Naive thymus-derived CD4-positive, alpha-beta T cell (primary cell): ENCODE results near the gene TTLL5. TPM values are rescaled to one million over a fixed set of nuclear protein-coding genes. Genes with fewer than 3 reads are reported as not detected.

Experiments used
- ATAC-seq: fragments of 150-1000 bp; cut with Tn5 transposase; 2 replicates; pipeline ENCODE4 v1.10.0; 2021; ENCODE audit warnings: mild to moderate bottlenecking, moderate library complexity
- CTCF ChIA-PET: fragments of 350-600 bp; sonication (Branson Sonifier 250); formaldehyde crosslinking; loops from one replicate; lab custom pipeline; 2021; ENCODE audit warnings: antibody characterized with exemption; lab: Charles Lee
- POLR2A ChIA-PET: fragments of 350-600 bp; sonication (Branson Sonifier 250); formaldehyde crosslinking; loops from one replicate; lab custom pipeline; 2021; ENCODE audit warnings: antibody characterized with exemption, inconsistent platforms; lab: Charles Lee
- DNase-seq, 9 donors: peaks; one replicate each; pipeline versions ENCODE4 v3.0.0 to v3.0.0-alpha.2; 2020 to 2022; ENCODE audit warnings: mixed read lengths in 1 of 9
- H3K27ac ChIP-seq: one replicate; pipeline ENCODE4 v1.7.0; 2013; ENCODE audit warnings: mild to moderate bottlenecking, low read depth, low read length, moderate library complexity
- H3K27me3 ChIP-seq, 2 donors: one replicate each; pipeline ENCODE4 v1.7.0; 2013; ENCODE audit warnings: low read length in 2 of 2, mild to moderate bottlenecking in 2 of 2, moderate library complexity in 2 of 2; ENCODE audit not compliant: control insufficient read depth in 2 of 2, insufficient read depth in 2 of 2
- H3K36me3 ChIP-seq, 3 experiments: 1 replicate in 2 of 3; 2 replicates in 1 of 3; pipeline ENCODE4 v1.7.0; 2013; ENCODE audit warnings: low read length in 3 of 3, mild to moderate bottlenecking in 3 of 3, moderate library complexity in 1 of 3; ENCODE audit not compliant: insufficient read depth in 3 of 3, control insufficient read depth in 2 of 3
- H3K4me1 ChIP-seq, 2 donors: one replicate each; pipeline ENCODE4 v1.7.0; 2013; ENCODE audit warnings: low read length in 2 of 2, mild to moderate bottlenecking in 2 of 2, moderate library complexity in 1 of 2; ENCODE audit not compliant: control insufficient read depth in 2 of 2, insufficient read depth in 2 of 2
- H3K4me3 ChIP-seq: 2 replicates; pipeline ENCODE4 v1.7.0; 2013; ENCODE audit warnings: mild to moderate bottlenecking, low read length
- H3K9me3 ChIP-seq, 3 experiments: 1 replicate in 2 of 3; 2 replicates in 1 of 3; pipeline ENCODE4 v1.7.0; 2013; ENCODE audit warnings: low read length in 3 of 3; ENCODE audit not compliant: control insufficient read depth in 2 of 3
- H3K27ac Mint-ChIP-seq, 9 donors: one replicate each; pipeline ENCODE4 v1.8.0; 2020 to 2022; ENCODE audit warnings: mixed read lengths in 9 of 9, mild to moderate bottlenecking in 8 of 9, moderate library complexity in 5 of 9, inconsistent platforms in 2 of 9
- H3K27me3 Mint-ChIP-seq, 5 donors: one replicate each; pipeline ENCODE4 v1.8.0; 2021 to 2022; ENCODE audit warnings: mixed read lengths in 5 of 5, mild to moderate bottlenecking in 1 of 5
- H3K36me3 Mint-ChIP-seq, 5 donors: one replicate each; pipeline ENCODE4 v1.8.0; 2020 to 2022; ENCODE audit warnings: mixed read lengths in 5 of 5, mild to moderate bottlenecking in 3 of 5, inconsistent platforms in 1 of 5
- H3K4me1 Mint-ChIP-seq, 7 donors: one replicate each; pipeline ENCODE4 v1.8.0; 2020 to 2022; ENCODE audit warnings: mixed read lengths in 7 of 7, mild to moderate bottlenecking in 3 of 7, inconsistent platforms in 1 of 7
- H3K4me3 Mint-ChIP-seq, 10 donors: one replicate each; pipeline ENCODE4 v1.8.0; 2020 to 2022; ENCODE audit warnings: mild to moderate bottlenecking in 10 of 10, mixed read lengths in 10 of 10, moderate library complexity in 6 of 10, inconsistent platforms in 2 of 10
- H3K9me3 Mint-ChIP-seq, 11 donors: one replicate each; pipeline ENCODE4 v1.8.0; 2020 to 2022; ENCODE audit warnings: mixed read lengths in 11 of 11, mild to moderate bottlenecking in 4 of 11, inconsistent platforms in 1 of 11, moderate library complexity in 1 of 11
- intact Hi-C, 2 donors: fragments of 100-400 bp; cut with micrococcal nuclease; formaldehyde crosslinking; loops; one replicate each; pipeline ENCODE4 v1.15.1; 2023
- polyA plus RNA-seq, 2 donors: library from polyadenylated mRNA; unstranded; fragments of 300-500 nt; fragmentation: Illumina TruSeq; gene quantifications; one replicate each; pipeline ENCODE4 v1.2.3, GENCODE V29; 2021
- total RNA-seq, 6 experiments: library from RNA in 5 of 6; stranded (reverse) in 5 of 6; gene quantifications; 1 replicate in 5 of 6; 2 replicates in 1 of 6; pipeline ENCODE4 v1.2.3 and lab custom pipeline; 2021 to 2026

TTLL5 gene
- total and polyA plus RNA-seq, 7 experiments from 2014 or later: 7.8 to 31.4 (median 21.5) TPM

DNA sequence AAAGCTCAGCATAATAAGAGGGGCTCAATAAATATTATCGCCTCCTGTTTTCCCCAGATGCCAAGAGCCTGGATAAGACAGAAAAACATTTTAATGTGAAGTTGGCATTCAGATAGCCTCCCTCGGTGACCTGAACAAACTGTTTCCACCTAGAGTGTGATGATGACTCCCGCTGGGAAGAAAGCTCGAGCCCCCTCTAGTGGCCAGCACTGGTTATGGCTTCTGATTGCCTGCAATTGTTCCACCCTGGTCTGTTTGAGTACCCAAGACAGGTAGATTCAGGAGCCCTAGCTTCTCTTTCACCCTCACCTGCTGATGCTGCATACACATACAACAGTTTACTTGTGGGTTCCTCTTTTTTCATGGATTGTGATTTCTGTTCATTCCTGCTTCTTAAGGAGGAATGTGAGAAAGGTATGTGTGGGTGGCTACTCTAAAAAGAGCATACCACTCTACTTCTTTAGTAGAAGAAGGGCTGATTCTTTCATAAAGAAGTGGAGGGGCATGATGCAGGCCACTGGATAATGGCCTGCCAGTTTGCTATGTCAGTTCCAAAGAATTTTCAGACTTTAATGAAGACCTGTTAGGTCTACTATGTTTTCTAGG lies 6.8 kb upstream of the TTLL5 start:
- peaks cover 6 to 69% (median 13%) of the 10 kb centered on the region in 3 experiments for H3K36me3 ChIP-seq
- peaks cover 5 to 17% (median 10%) of the 10 kb centered on the region in 7 donors for H3K4me1 Mint-ChIP-seq
- H3K36me3 Mint-ChIP-seq: peaks cover 14 to 33% (median 28%) of the 10 kb centered on the region in 5 donors
- intact Hi-C loops: loop anchor here (1.0 to 5.0 kb wide), 4 partner anchors 77 to 522 kb away; partner anchors contain the start of gene BATF (in 1 of the 2)
- DNase-seq (peak; percentile 60 to 83 (median 71)), ATAC-seq (peak; percentile 97)
- ChIA-PET CTCF (interaction anchor here (0.5 to 7.4 kb wide), 17 partner anchors 10 to 348 kb away, joined by 3 to 133 read pairs (median 4); partner anchors contain the start of gene FLVCR2), POLR2A (interaction anchor here (0.6 to 1.7 kb wide), 4 partner anchors 55 to 1970 kb away, joined by 4 to 13 read pairs (median 6); no protein-coding TSS in a partner anchor)
- no peaks in the 10 kb centered on the region for H3K9me3 Mint-ChIP-seq
- H3K4me3 ChIP-seq: no peak overlapping the region
- H3K27me3 Mint-ChIP-seq: no peaks in the 10 kb centered on the region
- peak overlapping the region; percentile 14 for H3K27ac ChIP-seq
- H3K27me3 ChIP-seq: no peaks in the 10 kb centered on the region
- no peak overlapping the region for H3K4me3 Mint-ChIP-seq
- H3K9me3 ChIP-seq: no peaks in the 10 kb centered on the region
- H3K4me1 ChIP-seq: no peaks in the 10 kb centered on the region
- peak overlapping the region in 1 of 9 donors; percentile 20 for H3K27ac Mint-ChIP-seq

DNA sequence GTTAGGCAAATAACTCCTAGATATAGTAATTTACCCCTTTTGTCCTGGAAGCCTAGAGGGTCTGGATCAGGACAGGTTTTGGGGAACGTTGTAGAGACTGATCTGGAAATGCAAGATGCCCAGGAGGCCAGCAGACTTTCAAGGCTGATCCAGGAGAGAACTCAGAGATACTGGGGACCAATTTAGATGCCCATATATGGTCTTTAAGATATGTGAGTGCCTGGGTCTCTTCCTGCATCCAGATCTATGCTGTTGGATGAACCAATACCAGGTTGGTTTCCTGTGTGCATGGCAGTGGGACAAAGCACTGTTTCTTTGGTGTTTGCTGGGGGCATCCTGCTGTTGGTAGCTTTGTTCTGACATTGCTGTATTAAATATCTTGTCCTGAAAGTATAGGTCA lies 5.8 kb upstream of the TTLL5 start:
- H3K36me3 ChIP-seq: peaks cover 4 to 59% (median 6%) of the 10 kb centered on the region in 3 experiments
- Mint-ChIP-seq H3K4me1 (peaks cover 5 to 26% (median 16%) of the 10 kb centered on the region in 7 donors), H3K9me3 (no peaks in the 10 kb centered on the region), H3K27ac (peak overlapping the region in 3 of 9 donors; percentile 7 to 72 (median 39)), H3K27me3 (no peaks in the 10 kb centered on the region), H3K4me3 (no peak overlapping the region), H3K36me3 (peaks cover 9 to 23% (median 18%) of the 10 kb centered on the region in 5 donors)
- ATAC-seq (no peak), DNase-seq (no peak)
- no peak overlapping the region for H3K27ac ChIP-seq
- ChIA-PET CTCF (interaction anchor here (1.1 to 7.4 kb wide), 7 partner anchors 11 to 128 kb away, joined by 3 to 133 read pairs (median 5); partner anchors contain the start of gene FLVCR2), POLR2A (interaction anchor here (0.8 kb wide), 1 partner anchor 78 kb away, joined by 7 read pairs; no protein-coding TSS in a partner anchor)
- H3K4me3 ChIP-seq: no peak overlapping the region
- H3K4me1 ChIP-seq: peaks cover 0 to 5% of the 10 kb centered on the region in 2 donors
- no peaks in the 10 kb centered on the region for H3K27me3 ChIP-seq
- H3K9me3 ChIP-seq: no peaks in the 10 kb centered on the region
- intact Hi-C loops: loop anchor here in 1 of 2 donors (2.0 kb wide), 1 partner anchor 132 kb away; the partner anchor contains the start of gene BATF

DNA sequence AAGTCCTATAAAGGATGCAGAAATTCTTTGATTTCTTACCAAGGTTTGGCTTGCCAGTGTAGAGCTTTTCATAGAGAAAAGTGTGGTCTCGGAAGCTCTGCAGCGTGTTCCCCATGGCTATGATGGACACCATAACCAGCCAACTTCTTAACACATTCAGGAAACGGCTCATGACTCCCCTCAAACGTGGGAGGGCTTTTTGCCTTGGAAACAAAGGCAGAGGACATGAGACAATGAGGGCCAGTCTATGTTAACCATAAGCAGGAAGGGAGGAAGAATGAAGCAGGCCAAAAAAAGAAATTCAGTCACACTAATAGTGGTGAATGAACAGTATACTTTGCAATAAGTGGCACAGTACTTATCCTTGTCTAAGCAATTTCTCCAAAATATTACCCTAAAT lies 3.7 kb upstream of the TTLL5 start:
- no peak overlapping the region for H3K4me3 ChIP-seq
- H3K4me3 Mint-ChIP-seq: no peak overlapping the region
- H3K4me1 ChIP-seq: peaks cover 0 to 6% of the 10 kb centered on the region in 2 donors
- peaks cover 0 to 42% (median 0%) of the 10 kb centered on the region in 3 experiments for H3K36me3 ChIP-seq
- ATAC-seq (no peak), DNase-seq (no peak)
- no peaks in the 10 kb centered on the region for H3K27me3 ChIP-seq
- ChIA-PET POLR2A (interaction anchor here (0.7 kb wide), 1 partner anchor 784 kb away, joined by 3 read pairs; no protein-coding TSS in a partner anchor), CTCF (interaction anchor here (0.6 to 7.4 kb wide), 4 partner anchors 81 to 349 kb away, joined by 3 to 133 read pairs (median 4); partner anchors contain the start of gene FLVCR2)
- H3K27me3 Mint-ChIP-seq: peaks cover 0 to 6% (median 0%) of the 10 kb centered on the region in 5 donors
- H3K27ac ChIP-seq: no peak overlapping the region
- H3K9me3 Mint-ChIP-seq: peaks cover 0 to 5% (median 0%) of the 10 kb centered on the region in 11 donors
- peaks cover 0 to 11% (median 3%) of the 10 kb centered on the region in 5 donors for H3K36me3 Mint-ChIP-seq
- H3K4me1 Mint-ChIP-seq: peaks cover 11 to 43% (median 29%) of the 10 kb centered on the region in 7 donors
- H3K27ac Mint-ChIP-seq: peak overlapping the region in 3 of 9 donors; percentile 12 to 67 (median 36)
- intact Hi-C loops: no loop called here
- H3K9me3 ChIP-seq: no peaks in the 10 kb centered on the region

DNA sequence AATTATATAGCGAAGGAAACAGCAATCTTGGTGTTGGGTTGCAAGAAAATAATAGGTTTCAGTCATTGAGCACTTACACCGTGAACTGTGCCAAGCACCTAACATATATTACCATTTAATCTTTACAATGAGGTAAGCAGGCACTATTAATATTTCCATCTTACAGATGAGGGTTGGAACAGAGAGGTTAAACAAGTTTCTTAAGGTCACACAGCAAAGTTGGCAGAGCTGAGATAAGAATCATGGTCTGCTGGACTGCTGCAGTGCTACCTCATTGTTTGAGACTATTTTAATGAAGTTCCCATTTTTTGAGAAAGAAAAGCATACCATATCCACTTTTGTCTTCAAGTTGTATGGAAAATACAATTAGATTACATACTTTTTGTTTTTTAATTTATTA lies 2.1 kb upstream of the TTLL5 start:
- Mint-ChIP-seq H3K4me3 (peak overlapping the region in 2 of 10 donors; percentile 7 to 50), H3K4me1 (peaks cover 11 to 46% (median 36%) of the 10 kb centered on the region in 7 donors), H3K36me3 (peaks cover 0 to 8% (median 2%) of the 10 kb centered on the region in 5 donors), H3K27ac (peak overlapping the region in 5 of 9 donors; percentile 4 to 67 (median 12)), H3K9me3 (peaks cover 0 to 5% (median 0%) of the 10 kb centered on the region in 11 donors), H3K27me3 (peaks cover 0 to 6% (median 0%) of the 10 kb centered on the region in 5 donors)
- Histone ChIP-seq H3K27ac (no peak overlapping the region), H3K27me3 (no peaks in the 10 kb centered on the region), H3K9me3 (no peaks in the 10 kb centered on the region), H3K36me3 (peaks cover 0 to 34% (median 0%) of the 10 kb centered on the region in 3 experiments), H3K4me3 (no peak overlapping the region), H3K4me1 (peaks cover 0 to 6% of the 10 kb centered on the region in 2 donors)
- ATAC-seq (no peak), DNase-seq (no peak)
- ChIA-PET CTCF (interaction anchor here (2.3 to 7.4 kb wide), 2 partner anchors 81 to 83 kb away, joined by 20 to 133 read pairs; partner anchors contain the start of gene FLVCR2), POLR2A (interaction anchor here (0.6 to 0.7 kb wide), 2 partner anchors 10 to 82 kb away, joined by 3 read pairs; no protein-coding TSS in a partner anchor)
- intact Hi-C loops: no loop called here

DNA sequence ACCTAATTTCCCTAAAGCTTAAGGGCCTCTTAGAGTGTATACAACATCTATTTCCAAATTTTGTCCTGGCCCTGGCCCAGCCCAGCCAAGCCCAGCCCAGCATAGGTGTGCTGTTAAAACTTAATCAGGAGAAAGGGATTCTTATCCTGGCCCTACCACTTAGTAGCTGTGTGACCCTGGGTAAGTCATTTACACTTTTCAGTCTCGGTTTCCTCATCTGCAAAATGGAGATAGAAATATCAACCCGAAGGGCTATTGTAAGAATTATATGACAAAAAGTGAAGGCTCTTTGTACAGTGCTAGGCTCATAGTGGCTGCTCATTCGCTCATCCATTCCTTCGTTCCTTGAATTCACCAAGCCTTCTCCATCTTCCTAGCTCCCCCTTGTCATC lies 812 bp upstream of the TTLL5 start:
- Histone ChIP-seq H3K9me3 (no peaks in the 10 kb centered on the region), H3K27me3 (no peaks in the 10 kb centered on the region), H3K4me1 (peaks cover 0 to 6% of the 10 kb centered on the region in 2 donors), H3K27ac (peak overlapping the region; percentile 89), H3K36me3 (peaks cover 0 to 24% (median 0%) of the 10 kb centered on the region in 3 experiments), H3K4me3 (peak overlapping the region; percentile 86)
- peak overlapping the region; percentile 94 to 100 (median 97) for H3K27ac Mint-ChIP-seq
- ChIA-PET CTCF (interaction anchor here (0.5 to 2.3 kb wide), 5 partner anchors 36 to 820 kb away, joined by 3 to 20 read pairs (median 3); partner anchors contain the start of gene FLVCR2), POLR2A (interaction anchor here (0.7 to 1.7 kb wide), 3 partner anchors 10 to 1149 kb away, joined by 3 to 6 read pairs (median 4); partner anchors contain the start of gene FLVCR2)
- intact Hi-C loops: loop anchor here (1.0 to 10.0 kb wide), 18 partner anchors 137 to 1955 kb away; partner anchors contain the start of genes GPATCH2L (in 2 of the 2), NEK9 (in 2 of the 2), ANGEL1 (in 1 of the 2) and AREL1 (in 1 of the 2)
- no peak for ATAC-seq
- H3K36me3 Mint-ChIP-seq: peaks cover 0 to 10% (median 5%) of the 10 kb centered on the region in 5 donors
- H3K9me3 Mint-ChIP-seq: peaks cover 0 to 5% (median 0%) of the 10 kb centered on the region in 11 donors
- H3K27me3 Mint-ChIP-seq: peaks cover 0 to 6% (median 0%) of the 10 kb centered on the region in 5 donors
- DNase-seq: no peak
- peak overlapping the region; percentile 93 to 100 (median 98) for H3K4me3 Mint-ChIP-seq
- H3K4me1 Mint-ChIP-seq: peaks cover 11 to 48% (median 39%) of the 10 kb centered on the region in 7 donors

DNA sequence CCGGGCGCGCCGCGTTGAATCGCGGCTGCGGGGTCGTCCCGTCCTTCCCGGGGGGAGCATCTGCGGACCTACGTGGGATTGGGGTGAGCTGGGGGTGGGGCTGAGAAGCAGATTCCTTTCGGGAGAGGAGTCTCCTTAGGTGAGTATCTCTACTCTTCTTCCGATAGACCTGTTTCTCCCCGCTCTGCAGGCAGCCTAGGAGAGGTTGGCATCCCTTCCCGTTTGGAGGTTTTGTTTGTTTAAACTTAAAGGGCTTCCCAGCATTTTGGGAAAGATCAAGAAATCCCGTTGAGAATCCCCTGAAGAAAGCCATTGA lies 411 bp downstream of the TTLL5 start:
- peak overlapping the region; percentile 89 for H3K27ac ChIP-seq
- ChIA-PET CTCF (interaction anchor here (0.9 kb wide), 1 partner anchor 315 kb away, joined by 4 read pairs; no protein-coding TSS in a partner anchor), POLR2A (interaction anchor here (0.6 to 1.7 kb wide), 5 partner anchors 43 to 952 kb away, joined by 3 to 6 read pairs (median 3); partner anchors contain the start of gene FLVCR2)
- Mint-ChIP-seq H3K4me3 (peak overlapping the region; percentile 93 to 100 (median 98)), H3K27me3 (peaks cover 0 to 6% (median 0%) of the 10 kb centered on the region in 5 donors), H3K27ac (peak overlapping the region; percentile 94 to 100 (median 97)), H3K9me3 (peaks cover 0 to 5% (median 0%) of the 10 kb centered on the region in 11 donors), H3K4me1 (peaks cover 8 to 48% (median 39%) of the 10 kb centered on the region in 7 donors), H3K36me3 (peaks cover 0 to 13% (median 6%) of the 10 kb centered on the region in 5 donors)
- peak overlapping the region; percentile 86 for H3K4me3 ChIP-seq
- peaks cover 0 to 6% of the 10 kb centered on the region in 2 donors for H3K4me1 ChIP-seq
- ATAC-seq (no peak), DNase-seq (no peak)
- H3K36me3 ChIP-seq: peaks cover 0 to 14% (median 0%) of the 10 kb centered on the region in 3 experiments
- intact Hi-C loops: loop anchor here (1.0 to 10.0 kb wide), 23 partner anchors 139 to 1953 kb away; partner anchors contain the start of genes GPATCH2L (in 2 of the 2), ISCA2 (in 2 of the 2), NEK9 (in 2 of the 2) and NPC2 (in 2 of the 2)
- H3K27me3 ChIP-seq: no peaks in the 10 kb centered on the region
- no peaks in the 10 kb centered on the region for H3K9me3 ChIP-seq
